Activated CD8-positive, alpha-beta memory T cell treated with anti-CD3 and anti-CD28 coated beads, Interleukin-2, amount 50 U/mL, for 4 hours (primary cell): ENCODE results near the gene BMP7.
"Not testable (repeated sequence)": the region's sequence is repeated elsewhere in the genome, so short reads cannot be mapped to it uniquely, and the experiment has no call there.

Experiments
- DNase-seq: peaks from one replicate; pipeline ENCODE4 v3.0.0-alpha.2; 2020

Gene BMP7

GRCh38 chr20:57163041-57163440, 103.4 kb downstream of the BMP7 start:
- no peak for DNase-seq

GRCh38 chr20:57162362-57162652, 104.1 kb downstream of the BMP7 start:
- no peak for DNase-seq

- no peak for DNase-seq
Observed at GRCh38 chr20:57161478-57162361, 104.7 kb downstream of the BMP7 start.

- DNase-seq: no peak
Observed at GRCh38 chr20:57160985-57161384, 105.5 kb downstream of the BMP7 start.

- DNase-seq: no peak
Observed at GRCh38 chr20:57159945-57160610, 106.4 kb downstream of the BMP7 start.

- DNase-seq: no peak
Observed at GRCh38 chr20:57159193-57159851, 107.1 kb downstream of the BMP7 start.

GRCh38 chr20:57158474-57158873, 108.0 kb downstream of the BMP7 start:
- DNase-seq: no peak

- not testable (repeated sequence) for DNase-seq
Observed at GRCh38 chr20:57157787-57158186, 108.7 kb downstream of the BMP7 start.

- DNase-seq: no peak
Observed at GRCh38 chr20:57157106-57157691, 109.2 kb downstream of the BMP7 start.

GRCh38 chr20:57156011-57156729, 110.3 kb downstream of the BMP7 start:
- no peak for DNase-seq

- DNase-seq: no peak
Observed at GRCh38 chr20:57155415-57155814, 111.0 kb downstream of the BMP7 start.

GRCh38 chr20:57153238-57153905, 113.1 kb downstream of the BMP7 start:
- no peak for DNase-seq

- DNase-seq: no peak
Observed at GRCh38 chr20:57152557-57152956, 113.9 kb downstream of the BMP7 start.

- no peak for DNase-seq
Observed at GRCh38 chr20:57150559-57150958, 115.9 kb downstream of the BMP7 start.

- DNase-seq: no peak
Observed at GRCh38 chr20:57148263-57148662, 118.2 kb downstream of the BMP7 start.

GRCh38 chr20:57147185-57147584, 119.3 kb downstream of the BMP7 start:
- no peak for DNase-seq

GRCh38 chr20:57146155-57146554, 120.3 kb downstream of the BMP7 start:
- no peak for DNase-seq

- no peak for DNase-seq
Observed at GRCh38 chr20:57145089-57145631, 121.3 kb downstream of the BMP7 start.

- no peak for DNase-seq
Observed at GRCh38 chr20:57143173-57143572, 123.3 kb downstream of the BMP7 start.

- no peak for DNase-seq
Observed at GRCh38 chr20:57142667-57143066, 123.8 kb downstream of the BMP7 start.

GRCh38 chr20:57141492-57141891, 124.9 kb downstream of the BMP7 start:
- no peak for DNase-seq

GRCh38 chr20:57140416-57140965, 126.0 kb downstream of the BMP7 start:
- no peak for DNase-seq
